ENCODE data around the gene PROSER1. TPM values are rescaled to one million over a fixed set of nuclear protein-coding genes. Genes with fewer than 3 reads are reported as not detected.

PROSER1 gene
- total and polyA plus RNA-seq, 2 of the 4 experiments (the other 2 are of a cell fraction) = 2.0 to 13.4 TPM

- Histone ChIP-seq H3K4me2 (ENCODE audit: low read depth, low read length) (no peak overlapping the region), H3K9me3 (ENCODE audit: control insufficient read depth, insufficient read depth, low read length) (no peaks in the 10 kb centered on the region), H3K14ac (replicated peaks; ENCODE audit: low read depth, low read length) (no peak overlapping the region), H2BK120ac (ENCODE audit: low read depth, low read length) (no peak overlapping the region), H3K4ac (ENCODE audit: low read depth, low read length) (no peak overlapping the region), H2AK9ac (replicated peaks; ENCODE audit: low read depth, low read length, poor library complexity) (no peak overlapping the region), H3K9ac (ENCODE audit: low read depth, low read length) (no peak overlapping the region), H2BK5ac (ENCODE audit: low read depth, low read length, poor library complexity, severe bottlenecking) (no peak overlapping the region), H3K4me1 (ENCODE audit: control insufficient read depth, insufficient read depth, low read length) (no peaks in the 10 kb centered on the region), H2AK5ac (ENCODE audit: low read depth, low read length) (no peak overlapping the region), H3K27ac (ENCODE audit: insufficient read depth, low read length) (no peak overlapping the region), H3K56ac (ENCODE audit: extremely low read depth, insufficient read depth, low read length) (no peak overlapping the region), H4K20me1 (ENCODE audit: insufficient read depth, low read length) (no peaks in the 10 kb centered on the region), H4K8ac (ENCODE audit: low read depth in 2 of 2, low read length in 2 of 2) (no peak overlapping the region), H2AFZ (replicated peaks; ENCODE audit: low read length, poor library complexity) (no peak overlapping the region), H3K36me3 (ENCODE audit: control insufficient read depth, insufficient read depth, low read length) (no peaks in the 10 kb centered on the region), H3K4me3 (ENCODE audit: insufficient read depth, low read depth, low read length) (no peak overlapping the region), H3K23ac (ENCODE audit: low read depth, low read length) (no peak overlapping the region), H3K18ac (ENCODE audit: low read depth, low read length) (no peak overlapping the region), H3K79me1 (ENCODE audit: low read depth in 1 of 2, low read length in 2 of 2) (no peaks in the 10 kb centered on the region), H2BK15ac (ENCODE audit: low read depth, low read length) (no peak overlapping the region), H4K5ac (ENCODE audit: low read depth, low read length) (no peak overlapping the region), H3K9me1 (ENCODE audit: insufficient read depth, low read length) (no peaks in the 10 kb centered on the region), H4K91ac (ENCODE audit: insufficient read depth, low read depth, low read length) (no peak overlapping the region), H3K27me3 (ENCODE audit: control insufficient read depth, insufficient read depth, low read length) (no peaks in the 10 kb centered on the region), H2BK20ac (ENCODE audit: low read depth, low read length) (no peak overlapping the region)
- CTCF ChIA-PET = no interaction called here
- POLR2A ChIA-PET (ENCODE audit: unreplicated experiment) = no interaction called here
- no TSS peak for BruUV-seq (replicated peaks)
- intact Hi-C loops (cut with micrococcal nuclease) = no loop called here
- dilution Hi-C loops (cut with HindIII; ENCODE audit: low sequenced_read_pairs, unreplicated experiment) = no loop called here
- DNase-seq (no peak), ATAC-seq (ENCODE audit: low read depth) (no peak)
- WGBS, 2 experiments (ENCODE audit: extremely low coverage in 2 of 2, insufficient read length in 1 of 2) = no CpG with 5 or more reads among the region's 2 CpGs
- no peak for TF ChIP-seq CTCF (conservative IDR thresholded peaks at IDR 0.05; ENCODE audit: low read depth, low read length)
- TF ChIP-seq BHLHE40 (IDR thresholded peaks at IDR 0.05; ENCODE audit: low read depth, low read length) = no peak
- no peak for TF ChIP-seq MAFK (IDR thresholded peaks at IDR 0.05; ENCODE audit: low read depth, low read length)
- no peak for TF ChIP-seq MAZ (IDR thresholded peaks at IDR 0.05; ENCODE audit: borderline replicate concordance, low read depth, low read length)
- TF ChIP-seq RFX5 (IDR thresholded peaks at IDR 0.05; ENCODE audit: low read depth, low read length) = no peak
- in situ Hi-C loops (cut with MboI; ENCODE audit: low sequenced_read_pairs) = no loop called here
Observed at GRCh38 chr13:38967446-38967845, 70.4 kb downstream of the PROSER1 start.
